Panc1 (cell line): ENCODE measurements around the gene FTSJ1. TPM values are rescaled to one million over a fixed set of nuclear protein-coding genes. Genes with fewer than 3 reads are reported as not detected.

Source experiments
- ATAC-seq: fragments of 200-7000 bp; cut with Tn5 transposase; 2 replicates; pipeline ENCODE4 v1.9.1; 2020; ENCODE audit warnings: mild to moderate bottlenecking, moderate library complexity
- BruUV-seq: library from RNA; stranded (reverse); fragments of 400-500 nt; replicated peaks from 2 replicates; lab custom pipeline; 2021; lab: Mats Ljungman, UMichigan
- CTCF ChIA-PET: fragments of 300-600 bp; sonication (Branson Sonifier 250); formaldehyde crosslinking; loops from one replicate; lab custom pipeline; 2022; ENCODE audit warnings: antibody characterized with exemption; lab: Charles Lee
- POLR2A ChIA-PET: fragments of 300-600 bp; sonication (Branson Sonifier 250); formaldehyde crosslinking; loops from one replicate; lab custom pipeline; 2022; ENCODE audit warnings: antibody characterized with exemption; lab: Charles Lee
- DNase-seq: peaks from one replicate; pipeline ENCODE4 v3.0.0-alpha.2; 2010; ENCODE audit warnings: low read depth, low spot score
- H3K27ac ChIP-seq: 2 replicates; pipeline ENCODE4 v1.5.1; 2011; ENCODE audit warnings: mild to moderate bottlenecking, low read length, inconsistent platforms
- H3K27me3 ChIP-seq: fragments of 200-500 bp; sonication (Bioruptor generic); 2 replicates; pipeline ENCODE4 v1.6.0; 2014; ENCODE audit warnings: low read length, inconsistent platforms; ENCODE audit not compliant: control insufficient read depth, insufficient read depth
- H3K36me3 ChIP-seq: fragments of 200-500 bp; sonication (Bioruptor generic); 2 replicates; pipeline ENCODE4 v1.5.1; 2014; ENCODE audit warnings: inconsistent platforms, mild to moderate bottlenecking, low read length, moderate library complexity; ENCODE audit not compliant: control insufficient read depth, insufficient read depth
- H3K4me1 ChIP-seq: 2 replicates; pipeline ENCODE4 v1.5.1; 2011; ENCODE audit warnings: inconsistent platforms, mild to moderate bottlenecking, low read length, moderate library complexity; ENCODE audit not compliant: control insufficient read depth, insufficient read depth
- H3K4me3 ChIP-seq, 2 experiments: 2 replicates each; pipeline ENCODE4 v1.5.1; 2011 to 2012; ENCODE audit warnings: low read depth in 2 of 2, low read length in 2 of 2, mild to moderate bottlenecking in 2 of 2, inconsistent platforms in 1 of 2, moderate library complexity in 1 of 2
- H3K9me3 ChIP-seq: fragments of 200-500 bp; sonication (Bioruptor generic); 2 replicates; pipeline ENCODE4 v1.5.1; 2014; ENCODE audit warnings: low read depth, mild to moderate bottlenecking, inconsistent platforms, low read length, moderate library complexity; ENCODE audit not compliant: control insufficient read depth, insufficient read depth
- SIN3A ChIP-seq: IDR thresholded peaks from 2 replicates; pipeline ENCODE4 v1.6.1; 2012; ENCODE audit warnings: low read depth, mild to moderate bottlenecking, low read length, moderate library complexity, borderline replicate concordance; ENCODE audit not compliant: insufficient read depth
- TCF7L2 ChIP-seq: IDR thresholded peaks from 2 replicates; pipeline ENCODE4 v1.6.1; 2011; ENCODE audit warnings: mild to moderate bottlenecking, low read depth, low read length, inconsistent platforms
- in situ Hi-C: cut with HindIII; loops from 2 replicates; pipeline ENCODE4 v1.10.0; 2016; ENCODE audit warnings: low sequenced_read_pairs, low pct_unique_long_range_greater_than_20kb
- intact Hi-C: fragments of 100-400 bp; cut with micrococcal nuclease; formaldehyde crosslinking; loops from one replicate; pipeline ENCODE4 v1.10.0; 2022; ENCODE audit not compliant: unreplicated experiment
- total RNA-seq: library from RNA; stranded (reverse); gene quantifications from one replicate; pipeline ENCODE4 v1.2.1, GENCODE V29; 2021; ENCODE audit not compliant: unreplicated experiment
- TF ChIP-seq, protein P1 (sequence below), 2 experiments: IDR thresholded peaks; 2 replicates each; pipeline ENCODE4 v1.6.1; 2011 to 2012; ENCODE audit warnings: low read depth in 2 of 2, control low read depth in 1 of 2, low read length in 1 of 2, mild to moderate bottlenecking in 1 of 2, moderate library complexity in 1 of 2; ENCODE audit not compliant: insufficient read depth in 1 of 2
- TF ChIP-seq, protein P2 (sequence below): fragments of 450-650 bp; IDR thresholded peaks from 2 replicates; pipeline ENCODE4 v1.5.1; 2017; ENCODE audit warnings: mild to moderate bottlenecking

FTSJ1 gene
- total RNA-seq, 1 experiment from 2014 or later: 43.1 TPM

- intact Hi-C loops (no loop called here), in situ Hi-C loops (no loop called here)
- Histone ChIP-seq H3K9me3 (no peaks in the 10 kb centered on the region), H3K27me3 (no peaks in the 10 kb centered on the region), H3K27ac (no peak overlapping the region), H3K4me1 (no peaks in the 10 kb centered on the region), H3K36me3 (no peaks in the 10 kb centered on the region), H3K4me3 (no peak overlapping the region)
- TF ChIP-seq SIN3A (no peak), TCF7L2 (no peak)
- TF ChIP-seq, protein P1, sequence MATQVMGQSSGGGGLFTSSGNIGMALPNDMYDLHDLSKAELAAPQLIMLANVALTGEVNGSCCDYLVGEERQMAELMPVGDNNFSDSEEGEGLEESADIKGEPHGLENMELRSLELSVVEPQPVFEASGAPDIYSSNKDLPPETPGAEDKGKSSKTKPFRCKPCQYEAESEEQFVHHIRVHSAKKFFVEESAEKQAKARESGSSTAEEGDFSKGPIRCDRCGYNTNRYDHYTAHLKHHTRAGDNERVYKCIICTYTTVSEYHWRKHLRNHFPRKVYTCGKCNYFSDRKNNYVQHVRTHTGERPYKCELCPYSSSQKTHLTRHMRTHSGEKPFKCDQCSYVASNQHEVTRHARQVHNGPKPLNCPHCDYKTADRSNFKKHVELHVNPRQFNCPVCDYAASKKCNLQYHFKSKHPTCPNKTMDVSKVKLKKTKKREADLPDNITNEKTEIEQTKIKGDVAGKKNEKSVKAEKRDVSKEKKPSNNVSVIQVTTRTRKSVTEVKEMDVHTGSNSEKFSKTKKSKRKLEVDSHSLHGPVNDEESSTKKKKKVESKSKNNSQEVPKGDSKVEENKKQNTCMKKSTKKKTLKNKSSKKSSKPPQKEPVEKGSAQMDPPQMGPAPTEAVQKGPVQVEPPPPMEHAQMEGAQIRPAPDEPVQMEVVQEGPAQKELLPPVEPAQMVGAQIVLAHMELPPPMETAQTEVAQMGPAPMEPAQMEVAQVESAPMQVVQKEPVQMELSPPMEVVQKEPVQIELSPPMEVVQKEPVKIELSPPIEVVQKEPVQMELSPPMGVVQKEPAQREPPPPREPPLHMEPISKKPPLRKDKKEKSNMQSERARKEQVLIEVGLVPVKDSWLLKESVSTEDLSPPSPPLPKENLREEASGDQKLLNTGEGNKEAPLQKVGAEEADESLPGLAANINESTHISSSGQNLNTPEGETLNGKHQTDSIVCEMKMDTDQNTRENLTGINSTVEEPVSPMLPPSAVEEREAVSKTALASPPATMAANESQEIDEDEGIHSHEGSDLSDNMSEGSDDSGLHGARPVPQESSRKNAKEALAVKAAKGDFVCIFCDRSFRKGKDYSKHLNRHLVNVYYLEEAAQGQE (IDR thresholded peaks at IDR 0.05; ENCODE audit: insufficient read depth in 1 of 2, low read depth in 2 of 2, low read length in 1 of 2): no peak
- TF ChIP-seq, protein P2, sequence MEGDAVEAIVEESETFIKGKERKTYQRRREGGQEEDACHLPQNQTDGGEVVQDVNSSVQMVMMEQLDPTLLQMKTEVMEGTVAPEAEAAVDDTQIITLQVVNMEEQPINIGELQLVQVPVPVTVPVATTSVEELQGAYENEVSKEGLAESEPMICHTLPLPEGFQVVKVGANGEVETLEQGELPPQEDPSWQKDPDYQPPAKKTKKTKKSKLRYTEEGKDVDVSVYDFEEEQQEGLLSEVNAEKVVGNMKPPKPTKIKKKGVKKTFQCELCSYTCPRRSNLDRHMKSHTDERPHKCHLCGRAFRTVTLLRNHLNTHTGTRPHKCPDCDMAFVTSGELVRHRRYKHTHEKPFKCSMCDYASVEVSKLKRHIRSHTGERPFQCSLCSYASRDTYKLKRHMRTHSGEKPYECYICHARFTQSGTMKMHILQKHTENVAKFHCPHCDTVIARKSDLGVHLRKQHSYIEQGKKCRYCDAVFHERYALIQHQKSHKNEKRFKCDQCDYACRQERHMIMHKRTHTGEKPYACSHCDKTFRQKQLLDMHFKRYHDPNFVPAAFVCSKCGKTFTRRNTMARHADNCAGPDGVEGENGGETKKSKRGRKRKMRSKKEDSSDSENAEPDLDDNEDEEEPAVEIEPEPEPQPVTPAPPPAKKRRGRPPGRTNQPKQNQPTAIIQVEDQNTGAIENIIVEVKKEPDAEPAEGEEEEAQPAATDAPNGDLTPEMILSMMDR: no peak
- ATAC-seq (no peak), DNase-seq (no peak)
- CTCF ChIA-PET: no interaction called here
- POLR2A ChIA-PET: no interaction called here
- no TSS peak for BruUV-seq
These were observed 54.7 kb downstream of the FTSJ1 start for GRCh38 chrX:48530736-48531135.

DNA sequence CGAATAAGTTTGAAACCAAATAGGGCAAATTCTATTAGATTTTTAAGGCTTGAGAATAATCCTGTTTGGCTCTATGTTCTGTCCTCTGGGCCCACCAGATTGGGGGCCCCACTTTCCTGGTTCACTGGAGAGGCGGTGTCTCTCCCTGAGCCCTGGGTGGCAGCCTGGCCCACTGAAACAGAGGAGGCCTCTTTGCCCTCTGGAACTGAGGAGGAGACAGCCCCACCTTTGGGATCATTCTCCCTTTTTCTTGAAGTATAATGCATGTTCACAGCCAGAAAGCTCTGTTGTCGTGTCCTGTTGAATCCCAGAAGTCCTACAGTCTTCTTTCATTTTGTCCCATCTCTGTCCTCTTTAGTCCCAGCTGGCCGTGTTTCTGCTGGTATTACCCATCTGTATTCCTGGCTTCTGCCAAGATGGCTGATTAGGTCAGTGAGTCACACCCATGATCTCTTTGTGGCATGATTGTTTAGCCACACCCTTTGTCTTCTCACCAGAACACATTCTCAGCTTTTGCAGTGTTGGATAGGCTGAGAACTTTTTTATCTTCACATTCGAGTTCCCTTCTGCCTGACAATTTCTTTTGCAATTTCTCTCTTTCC, 55.5 kb downstream of the FTSJ1 start:
- Histone ChIP-seq H3K4me1 (no peaks in the 10 kb centered on the region), H3K9me3 (no peaks in the 10 kb centered on the region), H3K4me3 (no peak overlapping the region), H3K27me3 (no peaks in the 10 kb centered on the region), H3K27ac (no peak overlapping the region), H3K36me3 (no peaks in the 10 kb centered on the region)
- DNase-seq (no peak), ATAC-seq (0 out of 2 replicates have a peak, but pooled peaks have one; percentile 36)
- BruUV-seq: no TSS peak
- CTCF ChIA-PET: no interaction called here
- in situ Hi-C loops: no loop called here
- POLR2A ChIA-PET: no interaction called here
- no peak for TF ChIP-seq TCF7L2
- TF ChIP-seq, protein P2: no peak
- intact Hi-C loops: no loop called here
